Keratinocyte (primary cell): ENCODE measurements around the gene SMIM35. TPM values are rescaled to one million over a fixed set of nuclear protein-coding genes. Genes with fewer than 3 reads are reported as not detected.

ENCODE experiments used
- DNase-seq: peaks from one replicate; pipeline ENCODE4 v3.0.0-alpha.2; 2011; ENCODE audit warnings: low read depth, missing footprints, low spot score
- FAIRE-seq: peaks from 2 replicates; lab custom pipeline; 2011; peaks lifted over from hg19 to GRCh38; lab: Jason Lieb, UNC
- H2AFZ ChIP-seq: 2 replicates; pipeline ENCODE4 v1.6.0; 2012; ENCODE audit warnings: low read length, control low read depth, inconsistent platforms; ENCODE audit not compliant: control insufficient read depth
- H3K27ac ChIP-seq: 2 replicates; pipeline ENCODE4 v1.5.1; 2011; ENCODE audit warnings: low read length; ENCODE audit not compliant: control insufficient read depth, insufficient read depth
- H3K27me3 ChIP-seq: 3 replicates; pipeline ENCODE4 v1.6.0; 2011; ENCODE audit warnings: low read length; ENCODE audit not compliant: control insufficient read depth, insufficient read depth; ENCODE audit errors: extremely low read depth
- H3K36me3 ChIP-seq, 2 experiments: 2 replicates in 1 of 2; 3 replicates in 1 of 2; pipeline ENCODE4 v1.5.1; 2011; ENCODE audit warnings: low read length in 2 of 2, mild to moderate bottlenecking in 1 of 2; ENCODE audit not compliant: control insufficient read depth in 2 of 2, insufficient read depth in 2 of 2; ENCODE audit errors: extremely low read depth in 1 of 2
- H3K4me1 ChIP-seq: 3 replicates; pipeline ENCODE4 v1.5.1; 2011; ENCODE audit warnings: low read length; ENCODE audit not compliant: control insufficient read depth, insufficient read depth; ENCODE audit errors: extremely low read depth
- H3K4me2 ChIP-seq: 3 replicates; pipeline ENCODE4 v1.6.0; 2011; ENCODE audit warnings: low read depth, low read length; ENCODE audit not compliant: control insufficient read depth, insufficient read depth; ENCODE audit errors: extremely low read depth
- H3K4me3 ChIP-seq, 3 experiments: fragments of 200-600 bp in 1 of 3; sonication (generic) in 1 of 3; 2 replicates in 2 of 3; 3 replicates in 1 of 3; pipeline ENCODE4 v1.5.1; 2011 to 2016; ENCODE audit warnings: low read length in 3 of 3, mild to moderate bottlenecking in 3 of 3, control low read depth in 2 of 3, inconsistent platforms in 1 of 3, low read depth in 1 of 3, mixed read lengths in 1 of 3, mixed run types in 1 of 3, moderate library complexity in 1 of 3; ENCODE audit not compliant: control insufficient read depth in 2 of 3, insufficient read depth in 2 of 3; ENCODE audit errors: extremely low read depth in 1 of 3
- H3K79me2 ChIP-seq: 2 replicates; pipeline ENCODE4 v1.6.0; 2012; ENCODE audit warnings: low read length; ENCODE audit not compliant: control insufficient read depth, insufficient read depth
- H3K9ac ChIP-seq: 3 replicates; pipeline ENCODE4 v1.6.0; 2011; ENCODE audit warnings: low read length; ENCODE audit not compliant: control insufficient read depth, insufficient read depth; ENCODE audit errors: extremely low read depth
- H3K9me1 ChIP-seq: 3 replicates; pipeline ENCODE4 v1.6.0; 2011; ENCODE audit warnings: low read length; ENCODE audit not compliant: control insufficient read depth, insufficient read depth; ENCODE audit errors: extremely low read depth
- H3K9me3 ChIP-seq: 2 replicates; pipeline ENCODE4 v1.5.1; 2012; ENCODE audit warnings: low read depth, low read length; ENCODE audit not compliant: control insufficient read depth
- H4K20me1 ChIP-seq: 3 replicates; pipeline ENCODE4 v1.6.0; 2011; ENCODE audit warnings: low read length; ENCODE audit not compliant: control insufficient read depth, insufficient read depth; ENCODE audit errors: extremely low read depth
- EZH2 ChIP-seq: IDR thresholded peaks from one replicate; pipeline ENCODE4 v1.6.1; 2012; ENCODE audit warnings: inconsistent platforms, mild to moderate bottlenecking, low read length, moderate library complexity
- dilution Hi-C: fragments of 300-500 bp; cut with MboI; formaldehyde crosslinking; loops from one replicate; pipeline ENCODE4 v1.7.0; 2020; ENCODE audit warnings: low sequenced_read_pairs; ENCODE audit not compliant: extremely low pct_ligation_motif_present
- polyA plus RNA-seq, 5 experiments: library from polyadenylated mRNA; depleted of rRNA in 3 of 5; stranded (reverse) in 3 of 5; stranded (forward) in 1 of 5; unstranded in 1 of 5; fragments of >200 nt; gene quantifications; 1 replicate in 1 of 5; 2 replicates in 3 of 5; 3 replicates in 1 of 5; pipeline versions ENCODE4 v1.2.1 to v1.2.3, GENCODE V29; 2011 to 2012; ENCODE audit warnings: missing spikeins in 2 of 5, low read depth in 1 of 5, low replicate concordance in 1 of 5
- TF ChIP-seq, protein P1 (sequence below), 3 experiments: IDR thresholded peaks in 1 of 3; conservative IDR thresholded peaks in 1 of 3; optimal IDR thresholded peaks in 1 of 3; 2 replicates in 2 of 3; 3 replicates in 1 of 3; pipeline versions ENCODE3 to v1.5.1; 2011; ENCODE audit warnings: low read length in 3 of 3, mild to moderate bottlenecking in 3 of 3, moderate library complexity in 2 of 3, control low read depth in 1 of 3, inconsistent platforms in 1 of 3; ENCODE audit not compliant: insufficient read depth in 2 of 3; ENCODE audit errors: extremely low read depth in 1 of 3

The SMIM35 gene
- polyA plus RNA-seq, 1 donor (not counting 4 experiments of a cell fraction or from before 2014, with no cell fraction given): not detected

DNA sequence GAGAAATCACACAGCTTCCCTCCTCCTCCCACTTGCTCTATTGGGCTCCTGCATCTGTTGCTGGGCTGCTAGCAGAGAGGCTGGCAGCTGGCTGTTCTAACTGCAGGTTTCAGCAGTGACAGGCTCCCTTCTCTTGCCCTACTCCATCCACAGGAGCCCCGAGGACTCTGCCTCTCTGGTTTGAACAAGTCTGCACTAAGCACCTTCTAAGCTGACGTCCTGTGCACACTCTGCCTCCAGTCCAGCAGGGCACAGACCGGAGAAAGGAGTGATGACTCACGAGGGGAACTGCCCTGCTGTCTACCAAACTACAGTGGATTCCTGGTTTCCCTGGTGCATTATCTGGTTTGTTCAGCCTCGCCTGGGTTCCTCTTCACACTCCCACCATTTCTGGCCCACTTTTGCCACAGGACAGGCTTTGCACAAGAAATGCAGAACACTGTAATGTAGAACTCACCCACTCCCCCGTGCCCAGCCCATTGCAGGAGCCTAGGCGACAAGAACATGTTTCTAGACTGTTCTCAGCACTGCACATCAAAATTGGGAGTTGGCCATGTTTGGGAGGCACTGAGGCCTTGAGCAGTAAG lies 74.6 kb downstream of the SMIM35 start:
- FAIRE-seq (peak; percentile 92), DNase-seq (no peak)
- Histone ChIP-seq H3K79me2 (no peaks in the 10 kb centered on the region), H3K27ac (no peak overlapping the region), H3K4me2 (peak overlapping the region; percentile 35), H4K20me1 (no peaks in the 10 kb centered on the region), H3K27me3 (peaks cover 10% of the 10 kb centered on the region), H3K9me1 (peaks cover 2% of the 10 kb centered on the region), H2AFZ (no peak overlapping the region), H3K4me1 (peaks cover 17% of the 10 kb centered on the region), H3K4me3 (no peak overlapping the region), H3K9ac (no peak overlapping the region), H3K9me3 (no peaks in the 10 kb centered on the region), H3K36me3 (no peaks in the 10 kb centered on the region)
- TF ChIP-seq, protein P1, sequence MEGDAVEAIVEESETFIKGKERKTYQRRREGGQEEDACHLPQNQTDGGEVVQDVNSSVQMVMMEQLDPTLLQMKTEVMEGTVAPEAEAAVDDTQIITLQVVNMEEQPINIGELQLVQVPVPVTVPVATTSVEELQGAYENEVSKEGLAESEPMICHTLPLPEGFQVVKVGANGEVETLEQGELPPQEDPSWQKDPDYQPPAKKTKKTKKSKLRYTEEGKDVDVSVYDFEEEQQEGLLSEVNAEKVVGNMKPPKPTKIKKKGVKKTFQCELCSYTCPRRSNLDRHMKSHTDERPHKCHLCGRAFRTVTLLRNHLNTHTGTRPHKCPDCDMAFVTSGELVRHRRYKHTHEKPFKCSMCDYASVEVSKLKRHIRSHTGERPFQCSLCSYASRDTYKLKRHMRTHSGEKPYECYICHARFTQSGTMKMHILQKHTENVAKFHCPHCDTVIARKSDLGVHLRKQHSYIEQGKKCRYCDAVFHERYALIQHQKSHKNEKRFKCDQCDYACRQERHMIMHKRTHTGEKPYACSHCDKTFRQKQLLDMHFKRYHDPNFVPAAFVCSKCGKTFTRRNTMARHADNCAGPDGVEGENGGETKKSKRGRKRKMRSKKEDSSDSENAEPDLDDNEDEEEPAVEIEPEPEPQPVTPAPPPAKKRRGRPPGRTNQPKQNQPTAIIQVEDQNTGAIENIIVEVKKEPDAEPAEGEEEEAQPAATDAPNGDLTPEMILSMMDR (optimal IDR thresholded peaks at IDR 0.05 in 1 of 3, IDR thresholded peaks at IDR 0.05 in 1 of 3, conservative IDR thresholded peaks at IDR 0.05 in 1 of 3; ENCODE audit: extremely low read depth in 1 of 3, insufficient read depth in 2 of 3, low read length in 3 of 3): no peak
- TF ChIP-seq EZH2: no peak
- dilution Hi-C loops: no loop called here

DNA sequence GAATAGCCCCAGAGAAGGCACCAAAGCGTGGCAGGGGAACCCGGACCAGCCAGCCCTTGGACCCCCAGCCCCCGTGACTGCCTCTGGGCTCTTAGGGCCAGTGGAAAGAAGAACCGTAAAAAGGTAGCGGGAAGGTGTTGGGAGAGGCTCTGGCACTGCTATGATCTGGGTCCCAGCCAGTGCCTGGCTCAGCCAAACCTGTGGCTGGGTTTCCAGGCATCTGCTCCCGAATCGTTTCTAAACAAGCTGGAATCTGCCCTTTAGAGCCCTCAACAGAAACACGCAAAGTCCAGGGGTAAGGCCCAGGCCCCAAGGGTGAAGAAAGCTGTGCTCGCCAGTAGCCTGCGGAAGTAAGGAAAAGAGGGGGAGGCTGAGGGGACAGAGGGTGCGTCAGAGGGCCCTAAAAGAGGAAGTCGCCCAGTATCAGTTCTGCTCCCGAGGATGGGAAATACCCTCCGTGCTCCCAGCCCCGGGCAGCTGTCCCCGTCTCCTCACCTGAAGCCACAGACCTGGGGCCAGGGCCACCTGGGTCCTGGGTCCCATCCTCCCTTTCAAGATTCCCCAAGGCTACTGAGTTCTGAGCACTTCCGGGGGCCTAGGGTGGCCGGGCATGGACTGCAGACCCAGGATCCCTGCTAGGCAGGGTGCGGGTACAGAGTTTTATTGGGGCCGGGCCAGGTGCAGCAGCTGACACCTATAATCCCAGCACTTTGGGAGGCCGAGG lies 75.9 kb downstream of the SMIM35 start:
- H3K27ac ChIP-seq: no peak overlapping the region
- no peak overlapping the region for H3K4me3 ChIP-seq
- no peak for TF ChIP-seq EZH2
- TF ChIP-seq, protein P1 (optimal IDR thresholded peaks at IDR 0.05 in 1 of 3, IDR thresholded peaks at IDR 0.05 in 1 of 3, conservative IDR thresholded peaks at IDR 0.05 in 1 of 3; ENCODE audit: extremely low read depth in 1 of 3, insufficient read depth in 2 of 3, low read length in 3 of 3): no peak
- H3K4me2 ChIP-seq: peak overlapping the region; percentile 27
- no peaks in the 10 kb centered on the region for H3K9me3 ChIP-seq
- H3K9ac ChIP-seq: no peak overlapping the region
- no peak for FAIRE-seq
- no peaks in the 10 kb centered on the region for H3K79me2 ChIP-seq
- H4K20me1 ChIP-seq: no peaks in the 10 kb centered on the region
- dilution Hi-C loops: no loop called here
- H3K4me1 ChIP-seq: peaks cover 17% of the 10 kb centered on the region
- H3K9me1 ChIP-seq: peaks cover 2% of the 10 kb centered on the region
- DNase-seq: no peak
- peak overlapping the region; percentile 33 for H2AFZ ChIP-seq
- H3K27me3 ChIP-seq: peaks cover 7% of the 10 kb centered on the region
- no peaks in the 10 kb centered on the region for H3K36me3 ChIP-seq
